GM19025 (cell line): ENCODE results near the gene SYNGR4.

Experiments used
- ATAC-seq: cut with Tn5 transposase; IDR thresholded peaks from one replicate; pipeline ENCODE4 v1.9.1; 2021; ENCODE audit warnings: mild to moderate bottlenecking, low read depth, moderate library complexity; ENCODE audit not compliant: unreplicated experiment

SYNGR4 gene

GRCh38 chr19:48340995-48341394 is 23.2 kb upstream of the SYNGR4 start:
- ATAC-seq: no peak

DNA sequence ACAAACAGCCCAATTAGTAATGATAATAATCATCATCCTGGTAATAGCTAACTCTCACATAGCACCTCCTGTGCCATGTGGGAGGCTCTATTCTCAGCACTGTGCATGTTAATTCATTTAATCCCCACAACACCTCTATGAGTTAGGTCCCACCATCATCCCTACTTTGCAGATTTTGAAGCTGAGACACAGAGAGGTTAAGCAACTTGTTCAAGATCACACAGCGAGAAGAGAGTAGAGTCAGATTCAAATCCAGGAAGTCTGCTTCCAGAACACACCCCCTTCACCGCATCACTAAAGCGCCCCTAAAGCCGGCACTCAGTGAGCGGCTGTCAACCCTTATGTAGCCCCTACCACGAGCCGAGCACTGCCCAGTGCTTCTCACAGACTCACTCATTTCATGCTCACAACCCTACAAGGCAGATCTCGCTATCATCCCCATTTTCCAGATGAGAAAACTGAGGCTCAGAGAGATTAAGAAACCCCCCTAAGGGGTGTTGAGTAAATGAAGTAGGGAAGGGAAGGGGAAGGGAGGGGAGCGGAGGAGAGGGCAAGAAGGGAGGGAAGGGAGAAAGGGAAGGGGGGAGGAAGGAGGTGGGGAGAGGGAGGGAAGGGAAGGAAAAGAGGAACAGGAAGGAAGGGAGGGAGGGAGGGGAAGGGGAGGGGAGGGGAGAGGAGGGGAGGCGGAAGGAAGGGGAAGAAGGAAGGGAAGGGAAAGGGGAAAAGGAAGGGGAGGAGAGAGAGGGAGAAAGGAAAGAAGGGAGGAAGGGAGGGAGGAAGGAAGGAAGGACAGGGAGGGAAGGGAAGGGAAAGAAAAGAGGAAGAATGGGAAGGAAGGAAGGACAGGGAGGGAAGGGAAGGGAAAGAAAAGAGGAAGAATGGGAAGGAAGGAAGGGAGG is 22.4 kb upstream of the SYNGR4 start:
- ATAC-seq: no peak

- no peak for ATAC-seq
These were observed 21.8 kb upstream of the SYNGR4 start for GRCh38 chr19:48342414-48342738.

DNA sequence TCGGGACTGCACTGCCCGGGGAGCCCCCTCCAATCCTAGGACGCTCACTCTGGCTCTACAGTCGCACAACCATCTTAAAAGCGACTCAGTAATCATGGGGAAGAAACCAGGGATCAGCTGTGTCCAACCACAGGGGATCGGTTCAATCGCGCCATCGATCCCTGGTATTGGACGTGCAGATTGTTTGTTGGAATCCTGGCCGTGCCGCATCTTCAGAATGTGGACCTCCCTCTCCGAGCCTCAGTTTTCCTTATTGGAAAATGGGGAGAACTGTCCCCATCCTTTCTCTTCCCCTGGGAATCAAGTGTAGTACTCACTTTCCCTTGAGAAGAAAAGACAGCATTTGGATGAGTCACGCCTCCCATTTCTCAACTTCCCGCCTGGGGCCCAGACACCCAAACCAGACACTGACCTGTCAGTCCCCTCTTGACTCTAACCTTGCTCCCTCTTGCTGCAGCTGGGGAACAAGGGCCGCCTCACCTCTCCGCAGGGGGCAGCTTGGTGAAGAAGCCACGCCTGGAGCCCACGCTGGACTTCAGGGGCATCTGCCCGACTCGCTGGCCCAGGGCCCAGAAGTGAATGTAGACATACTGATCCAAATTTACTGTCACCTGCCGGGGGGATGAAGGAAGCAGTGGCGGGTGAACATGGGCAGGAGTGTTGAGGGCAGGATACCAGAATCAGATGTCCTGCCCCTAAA is 21.2 kb upstream of the SYNGR4 start:
- ATAC-seq: no peak

- no peak for ATAC-seq
These were observed 19.3 kb upstream of the SYNGR4 start for GRCh38 chr19:48344892-48345291.

GRCh38 chr19:48346191-48346590 is 18.0 kb upstream of the SYNGR4 start:
- ATAC-seq: no peak

GRCh38 chr19:48348045-48348444 is 16.1 kb upstream of the SYNGR4 start:
- ATAC-seq: no peak

- no peak for ATAC-seq
These were observed 15.4 kb upstream of the SYNGR4 start for GRCh38 chr19:48348737-48349136.

- no peak for ATAC-seq
These were observed 13.3 kb upstream of the SYNGR4 start for GRCh38 chr19:48350856-48351255.

DNA sequence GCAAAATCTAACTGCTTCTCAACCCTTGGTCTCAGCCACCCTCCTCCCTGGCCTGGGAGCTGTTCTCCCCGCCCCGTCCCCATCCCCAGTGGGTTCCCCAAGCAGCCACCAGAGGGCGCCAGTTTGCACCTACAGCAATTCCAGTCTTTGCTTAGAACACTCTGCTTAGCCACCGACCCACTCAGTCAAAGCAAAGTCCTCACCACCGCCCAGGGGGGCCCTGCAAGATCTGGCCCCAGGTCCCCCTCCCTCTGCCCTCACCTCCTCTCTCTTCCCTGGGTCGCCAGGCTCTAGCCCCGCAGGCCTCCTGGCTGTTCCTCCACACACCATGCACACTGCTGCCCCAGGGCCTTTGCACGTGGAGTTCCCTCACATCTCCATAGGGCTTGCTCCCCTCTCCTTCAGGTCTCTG is 12.8 kb upstream of the SYNGR4 start:
- ATAC-seq: no peak

GRCh38 chr19:48353677-48354076 is 10.5 kb upstream of the SYNGR4 start:
- no peak for ATAC-seq

- no peak for ATAC-seq
These were observed 9.7 kb upstream of the SYNGR4 start for GRCh38 chr19:48354332-48354992.

DNA sequence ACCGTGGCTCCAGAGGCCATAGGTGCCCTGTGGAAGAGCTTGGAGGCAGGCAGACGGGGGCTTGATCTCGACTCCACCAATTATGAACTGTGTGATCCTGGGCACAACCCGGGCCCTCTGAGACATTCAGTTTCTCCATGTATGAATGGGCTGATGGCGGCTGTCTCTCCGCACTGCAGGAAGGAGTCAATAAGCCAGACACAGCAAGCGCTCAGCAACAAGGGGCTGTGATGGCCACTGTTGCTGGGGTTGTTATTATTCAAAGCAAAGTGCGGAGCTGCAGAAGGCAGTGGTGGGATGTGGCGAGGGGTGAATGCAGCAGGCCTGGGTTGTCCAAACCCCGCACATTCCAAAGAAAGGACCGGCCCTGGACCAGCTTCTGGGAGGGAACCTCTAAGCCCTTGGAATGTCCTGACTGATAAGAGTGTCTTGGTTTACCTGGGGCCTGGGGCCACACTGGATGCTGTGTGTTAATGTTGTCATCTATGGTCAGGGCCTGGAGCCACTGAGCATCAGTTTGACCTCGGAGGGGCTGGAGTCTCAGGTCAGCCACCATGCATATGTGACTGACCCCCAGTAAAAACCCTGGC is 8.7 kb upstream of the SYNGR4 start:
- no peak for ATAC-seq

- no peak for ATAC-seq
These were observed 5.0 kb upstream of the SYNGR4 start for GRCh38 chr19:48359123-48359522.

DNA sequence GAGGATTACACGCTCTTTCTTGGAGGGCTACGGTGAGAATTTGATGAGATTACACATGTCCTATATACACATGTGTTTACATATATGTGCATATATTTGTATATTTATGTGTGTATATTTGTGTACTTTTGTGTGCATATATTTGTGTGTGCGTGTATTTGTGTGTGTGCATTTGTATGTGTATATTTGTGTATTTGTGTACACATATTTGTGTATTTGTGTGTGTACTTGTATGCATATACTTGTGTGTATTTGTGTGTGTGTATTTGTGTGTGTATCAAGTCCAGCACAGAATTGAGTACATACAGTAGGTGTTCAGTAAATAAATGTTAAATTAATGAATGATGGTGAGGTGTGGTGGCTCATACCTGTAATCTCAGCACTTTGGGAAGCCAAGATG is 2.3 kb upstream of the SYNGR4 start:
- no peak for ATAC-seq

DNA sequence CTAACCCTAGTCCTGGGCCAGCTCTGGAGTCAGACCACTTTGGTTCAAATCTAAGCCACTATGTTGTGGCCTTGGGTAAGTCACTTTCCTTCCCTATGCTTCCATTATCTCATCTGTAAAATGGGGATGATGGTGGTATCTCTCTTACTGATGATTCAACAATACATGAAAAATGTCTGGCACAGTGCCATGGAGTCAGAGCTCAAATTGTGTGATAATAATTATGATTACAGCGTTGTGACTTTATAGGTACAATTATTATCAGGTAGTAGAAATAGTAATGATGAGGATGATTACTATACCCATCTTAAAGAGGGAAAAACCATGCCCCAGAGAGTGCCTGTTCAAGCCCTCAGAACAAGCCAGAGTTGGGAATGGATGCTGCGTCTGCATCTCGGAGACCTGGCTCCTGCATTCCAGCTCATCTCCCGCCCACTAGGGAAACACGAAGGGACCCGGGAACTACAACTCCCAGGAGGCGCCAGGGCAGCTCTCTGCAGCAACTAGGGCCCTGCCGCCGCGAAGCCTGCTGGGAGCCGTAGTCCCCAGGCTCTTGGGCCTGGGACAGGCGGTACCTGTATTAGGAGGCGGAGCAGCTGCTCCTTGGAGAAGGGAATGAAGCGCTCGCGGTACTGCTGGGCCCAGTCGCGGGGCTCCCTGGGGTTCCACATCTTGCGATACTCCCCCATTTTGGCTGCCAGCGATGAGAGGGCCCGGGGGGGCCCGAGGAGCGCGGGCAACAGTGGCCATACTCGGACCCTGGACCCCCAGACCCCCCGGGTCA is 1.3 kb upstream of the SYNGR4 start:
- ATAC-seq: peak; percentile 43

DNA sequence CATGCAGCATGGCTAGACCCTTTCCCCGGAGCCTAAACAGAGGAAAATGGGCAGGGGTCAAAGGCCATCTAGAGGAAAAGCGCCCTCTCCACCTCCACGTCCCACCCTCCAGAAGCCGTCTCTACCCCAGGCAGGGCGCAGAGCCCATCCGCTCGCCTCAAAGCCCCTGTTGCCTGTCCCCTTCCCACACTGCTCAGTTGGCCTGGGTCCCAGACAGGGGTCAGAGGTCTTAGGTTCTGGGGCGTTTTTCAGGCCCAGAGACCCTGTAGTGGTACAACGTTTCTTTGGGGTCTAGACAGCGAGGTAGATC is 712 bp upstream of the SYNGR4 start:
- peak; percentile 4 for ATAC-seq

DNA sequence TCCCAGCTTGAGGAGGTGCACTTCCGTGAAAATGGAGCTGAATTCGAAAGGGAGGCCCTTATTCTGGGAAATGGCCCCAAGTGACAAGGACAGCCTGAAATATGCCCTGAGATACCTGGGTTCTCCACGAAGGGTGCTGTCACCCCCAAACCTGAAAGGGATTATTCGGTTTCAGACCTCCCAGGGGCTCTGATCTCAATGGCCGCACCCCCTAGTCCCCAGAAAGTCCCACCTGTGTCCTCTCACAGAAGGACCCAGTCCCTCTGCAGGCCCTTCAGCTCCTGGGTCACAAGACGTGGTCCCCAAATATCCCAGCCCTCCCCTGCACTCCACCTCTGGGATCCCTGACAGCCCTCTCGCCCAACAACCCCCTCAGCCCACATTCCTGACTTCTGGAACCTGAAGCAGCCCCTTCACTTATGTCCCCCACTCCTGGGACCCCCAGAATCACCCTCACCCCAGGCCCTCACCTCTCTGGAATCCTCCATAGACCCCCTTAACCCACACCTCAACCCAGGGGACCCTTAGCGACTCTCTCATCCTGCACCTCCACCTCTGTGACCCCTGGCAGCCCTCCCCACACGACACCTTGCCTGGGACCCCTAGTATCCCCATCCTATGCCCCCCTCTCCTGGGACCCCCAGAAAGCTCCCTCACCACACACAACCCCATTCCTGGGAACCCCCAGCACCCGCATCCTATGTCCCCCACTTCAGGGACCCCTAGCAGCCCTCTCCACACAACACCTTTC is 606 bp downstream of the SYNGR4 start:
- ATAC-seq: no peak

- no peak for ATAC-seq
These were observed 1.4 kb downstream of the SYNGR4 start for GRCh38 chr19:48365602-48366001.

DNA sequence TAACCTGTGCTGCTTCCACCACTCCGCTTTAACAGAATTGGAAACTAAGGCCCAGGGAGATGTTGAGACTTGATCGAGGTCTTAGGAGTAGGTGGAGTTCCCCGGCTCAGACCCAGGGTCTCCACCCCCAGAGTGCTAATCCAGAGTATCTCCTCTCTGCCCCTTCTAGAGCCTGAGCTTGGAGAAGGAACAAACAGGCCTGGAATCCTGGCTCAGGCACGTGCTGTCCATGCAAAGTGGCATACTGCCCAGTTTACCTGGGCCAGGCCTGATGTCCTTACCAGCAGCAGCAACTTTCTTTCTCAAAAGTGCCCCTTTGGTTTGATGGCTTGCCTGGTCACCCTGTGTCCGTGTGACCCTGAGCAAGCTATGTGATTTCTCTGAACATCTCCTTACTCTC is 3.7 kb downstream of the SYNGR4 start:
- no peak for ATAC-seq
